Jurkat, Clone E6-1 (cell line): Measurements from ENCODE around the gene HTR2C.
"Not testable (repeated sequence)": the region's sequence is repeated elsewhere in the genome, so short reads cannot be mapped to it uniquely, and the experiment has no call there.

Experiments used
- DNase-seq: peaks from one replicate; pipeline ENCODE4 v3.0.0-alpha.2; 2011; ENCODE audit warnings: low read depth, low spot score
- H3K4me3 ChIP-seq: 2 replicates; pipeline ENCODE4 v1.5.1; 2011; ENCODE audit warnings: mild to moderate bottlenecking, low read length, control low read depth, moderate library complexity

The HTR2C gene

GRCh38 chrX:114932550-114932949 lies 348.7 kb downstream of the HTR2C start:
- no peak overlapping the region for H3K4me3 ChIP-seq
- no peak for DNase-seq

- H3K4me3 ChIP-seq, DNase-seq: not testable (repeated sequence)
Measured at GRCh38 chrX:114933291-114933690, 349.4 kb downstream of the HTR2C start.

- DNase-seq, H3K4me3 ChIP-seq: not testable (repeated sequence)
Measured at GRCh38 chrX:114937090-114937489, 353.2 kb downstream of the HTR2C start.

- H3K4me3 ChIP-seq: no peak overlapping the region
- no peak for DNase-seq
Measured at GRCh38 chrX:114952696-114953095, 368.8 kb downstream of the HTR2C start.
